NCI-H345 (cell line): ENCODE results near the gene SH3PXD2B.
"Not testable (repeated sequence)": the region's sequence is repeated elsewhere in the genome, so short reads cannot be mapped to it uniquely, and the experiment has no call there.

Experiments
- DNase-seq: peaks from one replicate; lab custom pipeline; 2025; lab: John Stamatoyannopoulos, UW

SH3PXD2B gene

GRCh38 chr5:172339264-172340180 lies 114.8 kb downstream of the SH3PXD2B start:
- no peak for DNase-seq

- DNase-seq = peak; percentile 71
Measured at GRCh38 chr5:172336676-172337285, 117.5 kb downstream of the SH3PXD2B start.

- DNase-seq = peak; percentile 12
Measured at GRCh38 chr5:172336264-172336663, 118.1 kb downstream of the SH3PXD2B start.

GRCh38 chr5:172335721-172336120 lies 118.6 kb downstream of the SH3PXD2B start:
- no peak for DNase-seq

GRCh38 chr5:172334641-172335040 lies 119.7 kb downstream of the SH3PXD2B start:
- DNase-seq = no peak

GRCh38 chr5:172334196-172334595 lies 120.1 kb downstream of the SH3PXD2B start:
- DNase-seq = peak; percentile 1

- DNase-seq = not testable (repeated sequence)
Measured at GRCh38 chr5:172326901-172327300, 127.4 kb downstream of the SH3PXD2B start.

GRCh38 chr5:172325452-172325851 lies 128.9 kb downstream of the SH3PXD2B start:
- no peak for DNase-seq

GRCh38 chr5:172322028-172322965 lies 132.0 kb downstream of the SH3PXD2B start:
- peak; percentile 18 for DNase-seq

- DNase-seq = no peak
Measured at GRCh38 chr5:172321593-172321992, 132.7 kb downstream of the SH3PXD2B start.

GRCh38 chr5:172319708-172320441 lies 134.4 kb downstream of the SH3PXD2B start:
- DNase-seq = no peak

- DNase-seq = no peak
Measured at GRCh38 chr5:172315587-172316493, 138.5 kb downstream of the SH3PXD2B start.

- DNase-seq = no peak
Measured at GRCh38 chr5:172313915-172314314, 140.4 kb downstream of the SH3PXD2B start.

GRCh38 chr5:172312286-172312685 lies 142.0 kb downstream of the SH3PXD2B start:
- DNase-seq = no peak

GRCh38 chr5:172311605-172312004 lies 142.7 kb downstream of the SH3PXD2B start:
- DNase-seq = no peak

GRCh38 chr5:172311026-172311425 lies 143.3 kb downstream of the SH3PXD2B start:
- no peak for DNase-seq

- DNase-seq = no peak
Measured at GRCh38 chr5:172305380-172305779, 148.9 kb downstream of the SH3PXD2B start.

GRCh38 chr5:172303572-172304335 lies 150.6 kb downstream of the SH3PXD2B start:
- no peak for DNase-seq

GRCh38 chr5:172303162-172303561 lies 151.2 kb downstream of the SH3PXD2B start:
- DNase-seq = peak; percentile 14
